ENCODE measurements around the gene RABGGTA.
"Not testable (repeated sequence)": the region's sequence is repeated elsewhere in the genome, so short reads cannot be mapped to it uniquely, and the experiment has no call there.

RABGGTA gene

GRCh38 chr14:24234095-24235005, 37.0 kb downstream of the RABGGTA start:
- intact Hi-C loops (cut with DNase I), result no loop called here
- no peak for DNase-seq

- intact Hi-C loops (cut with DNase I), result loop anchor here (2.0 kb wide), 1 partner anchor 17 kb away; the partner anchor contains the start of gene MDP1
- DNase-seq, result no peak
Observed at GRCh38 chr14:24233538-24233866, 37.9 kb downstream of the RABGGTA start.

- peak in 2 of 42 donors; percentile 12 to 76 for DNase-seq
- intact Hi-C loops (cut with DNase I), result loop anchor here (2.0 kb wide), 1 partner anchor 16 kb away; the partner anchor contains the start of gene MDP1
Observed at GRCh38 chr14:24232645-24233537, 38.5 kb downstream of the RABGGTA start, which contains the start of gene GMPR2. GMPR2 (plus strand) TSS chr14:24232929; CDS start chr14:24233254, 325 bp downstream.

- intact Hi-C loops (cut with DNase I), result loop anchor here (2.0 kb wide), 1 partner anchor 15 kb away; the partner anchor contains the start of gene MDP1
- peak; percentile 87 to 98 (median 95) for DNase-seq
Observed at GRCh38 chr14:24232121-24232644, 39.2 kb downstream of the RABGGTA start, which contains the start of gene NEDD8. NEDD8 (minus strand) TSS chr14:24232367; CDS start chr14:24232267, 100 bp downstream.

- intact Hi-C loops (cut with DNase I), result loop anchor here (2.0 kb wide), 1 partner anchor 15 kb away; the partner anchor contains the start of gene MDP1
- peak in 8 of 42 donors; percentile 7 to 81 (median 23) for DNase-seq
Observed at GRCh38 chr14:24231263-24232120, 39.9 kb downstream of the RABGGTA start.

- no peak for DNase-seq
- intact Hi-C loops (cut with DNase I), result no loop called here
Observed at GRCh38 chr14:24228902-24229301, 42.5 kb downstream of the RABGGTA start.

GRCh38 chr14:24226473-24226872, 44.9 kb downstream of the RABGGTA start:
- intact Hi-C loops (cut with DNase I), result no loop called here
- no peak for DNase-seq

- no peak for DNase-seq
- intact Hi-C loops (cut with DNase I), result no loop called here
Observed at GRCh38 chr14:24224618-24225071, 46.8 kb downstream of the RABGGTA start.

GRCh38 chr14:24222987-24223386, 48.4 kb downstream of the RABGGTA start:
- peak in 1 of 42 donors; percentile 13 for DNase-seq
- intact Hi-C loops (cut with DNase I), result not testable (repeated sequence)

- intact Hi-C loops (cut with DNase I), result no loop called here
- no peak for DNase-seq
Observed at GRCh38 chr14:24219521-24219920, 51.9 kb downstream of the RABGGTA start.

GRCh38 chr14:24219080-24219479, 52.3 kb downstream of the RABGGTA start:
- intact Hi-C loops (cut with DNase I), result no loop called here

GRCh38 chr14:24216876-24217275, 54.5 kb downstream of the RABGGTA start:
- intact Hi-C loops (cut with DNase I), result loop anchor here (2.0 kb wide), 1 partner anchor 16 kb away; the partner anchor contains the start of genes GMPR2 and NEDD8
- DNase-seq, result not testable (repeated sequence)

More at GRCh38 chr14:24219080-24219479, 52.3 kb downstream of the RABGGTA start:
- DNase-seq, result no peak

GRCh38 chr14:24216345-24216699, 55.1 kb downstream of the RABGGTA start:
- no peak for DNase-seq
- intact Hi-C loops (cut with DNase I), result loop anchor here (2.0 kb wide), 1 partner anchor 16 kb away; the partner anchor contains the start of genes GMPR2 and NEDD8
